ENCODE data around the gene RAP2C. TPM values are rescaled to one million over a fixed set of nuclear protein-coding genes. Genes with fewer than 3 reads are reported as not detected.

RAP2C gene
- polyA plus RNA-seq, 1 donor from 2014 or later: 26.2 TPM

GRCh38 chrX:132236121-132236520 lies 16.9 kb upstream of the RAP2C start:
- Histone ChIP-seq H4K20me1 (ENCODE audit: insufficient read depth) (no peaks in the 10 kb centered on the region), H3K9me3 (ENCODE audit: low read length) (no peaks in the 10 kb centered on the region), H3K27ac (ENCODE audit: low read length) (no peak overlapping the region), H3K4me3 (ENCODE audit: low read length) (no peak overlapping the region), H3K9ac (ENCODE audit: low read length) (no peak overlapping the region), H3F3A (ENCODE audit: insufficient read depth, low read length, poor library complexity, severe bottlenecking) (no peaks in the 10 kb centered on the region), H3K79me2 (replicated peaks; ENCODE audit: insufficient read depth, low read length) (no peaks in the 10 kb centered on the region), H3K4me2 (ENCODE audit: low read length) (no peak overlapping the region), H3K9me2 (ENCODE audit: insufficient read depth, low read length) (no peaks in the 10 kb centered on the region), H2AFZ (ENCODE audit: low read depth, low read length) (no peak overlapping the region), H3K36me3 (ENCODE audit: insufficient read depth, low read length) (no peaks in the 10 kb centered on the region), H3K27me3 (ENCODE audit: insufficient read depth, low read depth, low read length) (no peaks in the 10 kb centered on the region)
- TF ChIP-seq POLR2AphosphoS5 (IDR thresholded peaks at IDR 0.05): no peak
- TF ChIP-seq CTCF (IDR thresholded peaks at IDR 0.05; ENCODE audit: poor library complexity, severe bottlenecking): no peak
- TF ChIP-seq EP300 (conservative IDR thresholded peaks at IDR 0.05; ENCODE audit: poor library complexity, severe bottlenecking): no peak
- no peak for TF ChIP-seq SMC3 (conservative IDR thresholded peaks at IDR 0.05; ENCODE audit: poor library complexity)
- TF ChIP-seq MXI1 (conservative IDR thresholded peaks at IDR 0.05; ENCODE audit: poor library complexity, severe bottlenecking): no peak
- no peak for TF ChIP-seq REST (IDR thresholded peaks at IDR 0.05; ENCODE audit: borderline replicate concordance)
- no peak for TF ChIP-seq TAF1 (IDR thresholded peaks at IDR 0.05; ENCODE audit: low read depth)
- TF ChIP-seq RAD21 (conservative IDR thresholded peaks at IDR 0.05): no peak
- no peak for TF ChIP-seq EZH2 (IDR thresholded peaks at IDR 0.05; ENCODE audit: borderline replicate concordance, insufficient read depth, low read length, poor library complexity, severe bottlenecking)

GRCh38 chrX:132235488-132235887 lies 16.2 kb upstream of the RAP2C start:
- Histone ChIP-seq H3F3A (ENCODE audit: insufficient read depth, low read length, poor library complexity, severe bottlenecking) (no peaks in the 10 kb centered on the region), H3K36me3 (ENCODE audit: insufficient read depth, low read length) (no peaks in the 10 kb centered on the region), H2AFZ (ENCODE audit: low read depth, low read length) (no peak overlapping the region), H3K27me3 (ENCODE audit: insufficient read depth, low read depth, low read length) (no peaks in the 10 kb centered on the region), H3K27ac (ENCODE audit: low read length) (no peak overlapping the region), H4K20me1 (ENCODE audit: insufficient read depth) (no peaks in the 10 kb centered on the region), H3K9ac (ENCODE audit: low read length) (no peak overlapping the region), H3K4me2 (ENCODE audit: low read length) (no peak overlapping the region), H3K9me2 (ENCODE audit: insufficient read depth, low read length) (no peaks in the 10 kb centered on the region), H3K4me3 (ENCODE audit: low read length) (no peak overlapping the region), H3K9me3 (ENCODE audit: low read length) (no peaks in the 10 kb centered on the region), H3K79me2 (replicated peaks; ENCODE audit: insufficient read depth, low read length) (no peaks in the 10 kb centered on the region)
- TF ChIP-seq MXI1 (conservative IDR thresholded peaks at IDR 0.05; ENCODE audit: poor library complexity, severe bottlenecking) (no peak), REST (IDR thresholded peaks at IDR 0.05; ENCODE audit: borderline replicate concordance) (no peak), EZH2 (IDR thresholded peaks at IDR 0.05; ENCODE audit: borderline replicate concordance, insufficient read depth, low read length, poor library complexity, severe bottlenecking) (no peak), EP300 (conservative IDR thresholded peaks at IDR 0.05; ENCODE audit: poor library complexity, severe bottlenecking) (no peak), RAD21 (conservative IDR thresholded peaks at IDR 0.05) (no peak), POLR2AphosphoS5 (IDR thresholded peaks at IDR 0.05) (no peak), SMC3 (conservative IDR thresholded peaks at IDR 0.05; ENCODE audit: poor library complexity) (no peak)

Data from neural cell (in vitro differentiated cells).